HG02763 (cell line): Measurements from ENCODE around the gene NUDT7.

ENCODE experiments used
- ATAC-seq: cut with Tn5 transposase; IDR thresholded peaks from one replicate; pipeline ENCODE4 v1.9.1; 2021; ENCODE audit warnings: mild to moderate bottlenecking, moderate library complexity; ENCODE audit not compliant: unreplicated experiment

Gene NUDT7

GRCh38 chr16:77775911-77776909, 53.9 kb downstream of the NUDT7 start:
- no peak for ATAC-seq

DNA sequence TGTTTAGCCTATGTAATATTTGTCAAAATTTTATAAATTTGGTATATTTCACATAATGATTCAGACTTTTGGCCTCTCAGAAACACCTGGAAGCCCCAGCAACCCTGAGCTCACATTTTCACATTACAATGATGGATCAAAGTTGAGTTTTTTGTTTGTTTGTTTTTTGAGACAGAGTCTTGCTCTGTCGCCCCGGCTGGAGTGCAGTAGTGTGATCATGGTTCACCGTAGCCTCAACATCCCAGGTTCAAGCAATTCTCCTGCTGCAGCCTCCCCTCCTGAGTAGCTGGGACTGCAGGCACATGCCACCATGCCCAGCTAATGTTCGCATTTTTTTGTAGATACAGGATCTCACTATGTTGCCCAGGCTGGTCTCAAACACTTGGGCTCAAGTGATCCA, 55.4 kb downstream of the NUDT7 start:
- no peak for ATAC-seq

- no peak for ATAC-seq
Measured at GRCh38 chr16:77780378-77780837, 58.1 kb downstream of the NUDT7 start.

DNA sequence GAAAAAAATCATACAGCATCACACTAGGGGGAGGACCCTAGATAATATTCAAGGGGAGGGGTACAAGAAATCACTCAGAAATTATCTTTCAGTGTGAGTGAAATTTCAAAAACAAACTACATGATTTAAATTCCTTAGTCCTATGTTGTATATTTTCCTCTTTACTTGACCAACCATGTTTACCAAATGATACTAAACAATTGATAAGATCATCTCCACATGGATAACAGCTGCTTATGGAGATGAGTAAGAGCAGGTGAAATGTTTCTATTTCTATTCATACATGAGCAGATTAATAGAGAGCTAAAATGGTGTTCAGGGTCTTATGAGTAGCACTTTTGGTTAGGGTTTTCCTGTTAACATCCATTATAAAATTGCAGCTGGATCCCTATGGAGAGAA, 58.8 kb downstream of the NUDT7 start:
- ATAC-seq = no peak

DNA sequence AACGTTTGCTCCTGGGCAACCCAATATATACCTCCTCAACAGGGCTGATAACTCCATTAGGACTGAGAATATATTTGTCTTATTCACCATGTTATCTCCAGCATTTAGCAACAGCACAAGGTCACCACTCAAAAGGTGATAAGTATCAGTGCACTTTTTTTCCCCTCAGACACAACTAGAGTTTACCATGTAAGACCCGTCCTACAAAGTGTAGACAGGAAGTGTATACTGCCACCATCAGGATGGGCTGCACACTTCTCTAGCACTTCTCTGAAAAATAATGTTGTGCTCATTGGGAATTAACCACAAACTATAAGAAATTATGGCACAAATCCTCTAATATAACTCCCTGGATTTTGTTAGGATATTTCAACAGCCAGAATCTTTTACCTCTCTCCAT, 60.4 kb downstream of the NUDT7 start:
- no peak for ATAC-seq

- no peak for ATAC-seq
Measured at GRCh38 chr16:77784441-77785372, 62.4 kb downstream of the NUDT7 start.

GRCh38 chr16:77785373-77785764, 63.1 kb downstream of the NUDT7 start:
- no peak for ATAC-seq

DNA sequence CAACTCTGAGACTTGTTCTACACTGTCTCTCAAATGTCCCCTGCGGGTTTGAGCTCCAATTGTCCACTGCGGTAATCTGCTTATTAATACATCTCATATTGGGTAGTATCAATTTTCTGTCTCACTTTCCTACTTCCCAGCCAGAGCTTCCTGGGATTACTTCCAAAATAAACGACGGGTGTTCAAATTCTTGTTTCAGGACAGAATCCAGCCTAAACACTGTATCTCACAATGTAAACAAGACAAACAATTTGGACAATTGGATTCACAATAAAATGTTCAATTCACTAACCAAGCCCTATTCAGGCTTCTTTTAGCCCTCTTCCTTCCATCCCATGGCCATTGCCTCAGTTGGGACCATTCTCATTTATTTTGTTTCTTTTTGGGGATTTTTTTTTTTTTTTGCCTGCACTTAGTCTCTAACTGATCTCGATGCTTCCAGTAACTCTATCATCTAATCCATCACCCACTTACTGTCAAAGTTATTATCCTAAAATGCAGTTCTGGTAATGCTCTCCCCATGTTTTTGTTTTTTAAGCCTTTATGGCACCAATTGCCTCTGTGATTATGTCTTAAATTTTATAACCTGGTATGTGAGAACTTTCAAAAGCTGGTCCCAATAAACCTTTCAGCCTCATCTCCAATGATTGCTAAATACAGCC, 64.0 kb downstream of the NUDT7 start:
- no peak for ATAC-seq

DNA sequence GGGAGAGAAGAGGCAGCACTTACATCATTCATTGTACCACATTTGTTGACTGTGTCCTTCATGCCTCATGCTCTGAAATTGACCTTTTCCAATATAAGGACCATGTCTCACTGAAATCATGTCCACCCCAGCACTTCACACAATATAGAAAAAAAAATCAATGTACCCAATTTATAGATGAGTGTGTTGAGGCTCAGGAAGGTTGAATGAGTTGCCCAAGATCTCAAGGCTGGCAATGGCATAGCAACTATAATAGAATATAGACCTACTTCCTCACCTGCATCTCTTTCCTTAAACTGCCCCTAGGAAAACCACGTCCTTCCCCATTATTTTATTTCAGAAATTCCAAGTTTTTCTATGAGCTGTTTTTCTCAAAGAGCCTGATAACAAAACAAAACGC, 65.1 kb downstream of the NUDT7 start:
- no peak for ATAC-seq

- ATAC-seq = no peak
Measured at GRCh38 chr16:77788181-77789084, 66.1 kb downstream of the NUDT7 start, which contains the start of gene VAT1L. VAT1L (plus strand) TSS chr16:77788564; CDS start chr16:77788683, 119 bp downstream.

GRCh38 chr16:77789085-77790008, 67.0 kb downstream of the NUDT7 start:
- ATAC-seq = no peak

DNA sequence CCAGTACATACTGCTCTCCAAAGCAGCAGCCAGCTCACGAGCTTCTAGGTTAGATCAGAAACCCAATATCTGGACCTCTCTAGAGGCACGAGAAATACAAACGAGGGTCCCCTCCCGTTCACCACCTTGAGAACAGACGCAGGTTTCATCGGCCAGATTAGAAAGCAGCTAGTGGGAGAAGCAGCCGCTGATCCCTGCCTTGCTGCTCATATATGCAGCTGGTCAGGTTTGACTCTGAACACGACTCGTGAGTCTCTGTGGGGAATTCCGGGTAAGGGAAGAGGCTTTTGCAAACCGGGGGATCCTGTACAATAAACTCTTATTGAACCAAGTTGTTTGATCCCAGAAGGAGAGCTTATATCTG, 67.7 kb downstream of the NUDT7 start:
- no peak for ATAC-seq

DNA sequence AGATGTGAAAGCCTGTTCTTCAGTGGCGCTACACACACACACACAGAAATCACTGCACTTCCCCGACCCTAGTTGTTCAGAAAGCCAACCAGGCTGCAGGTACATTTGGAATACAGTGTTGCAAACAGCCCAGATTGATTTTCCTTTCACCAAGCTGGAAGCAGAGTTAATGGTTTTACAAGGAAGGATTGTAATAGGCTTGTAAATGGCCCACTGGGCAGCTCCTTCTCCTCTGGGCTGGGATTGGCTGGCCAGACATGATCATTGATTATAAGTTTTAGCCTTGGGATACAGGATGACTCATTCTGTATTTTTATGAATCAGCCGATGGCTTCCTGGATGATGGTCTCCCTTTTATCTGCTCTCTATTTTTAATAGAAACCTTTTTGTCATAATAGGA, 68.6 kb downstream of the NUDT7 start:
- ATAC-seq = no peak
